Measurements from ENCODE around the gene FOXP3.

FOXP3 gene, protein sequence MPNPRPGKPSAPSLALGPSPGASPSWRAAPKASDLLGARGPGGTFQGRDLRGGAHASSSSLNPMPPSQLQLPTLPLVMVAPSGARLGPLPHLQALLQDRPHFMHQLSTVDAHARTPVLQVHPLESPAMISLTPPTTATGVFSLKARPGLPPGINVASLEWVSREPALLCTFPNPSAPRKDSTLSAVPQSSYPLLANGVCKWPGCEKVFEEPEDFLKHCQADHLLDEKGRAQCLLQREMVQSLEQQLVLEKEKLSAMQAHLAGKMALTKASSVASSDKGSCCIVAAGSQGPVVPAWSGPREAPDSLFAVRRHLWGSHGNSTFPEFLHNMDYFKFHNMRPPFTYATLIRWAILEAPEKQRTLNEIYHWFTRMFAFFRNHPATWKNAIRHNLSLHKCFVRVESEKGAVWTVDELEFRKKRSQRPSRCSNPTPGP

GRCh38 chrX:49264460-49264859 is at the start of gene FOXP3:
Gene FOXP3 (minus strand): TSS chrX:49264710. CDS start chrX:49258505, 6,205 bp downstream.
- Histone ChIP-seq H3K9me3 (ENCODE audit: insufficient read depth, low read length, severe bottlenecking) (no peaks in the 10 kb centered on the region), H3K9ac (ENCODE audit: low read depth, low read length) (no peak within 1 kb of the TSS), H4K20me1 (ENCODE audit: insufficient read depth, low read length) (no peaks in the 10 kb centered on the region), H2AFZ (ENCODE audit: low read depth, low read length) (no peak within 1 kb of the TSS), H3K4me2 (ENCODE audit: insufficient read depth, low read length) (no peak within 1 kb of the TSS), H3K79me2 (ENCODE audit: insufficient read depth, low read length) (no peaks in the 10 kb centered on the region), H3K27ac (ENCODE audit: low read length) (no peak within 1 kb of the TSS), H3K36me3 (ENCODE audit: insufficient read depth, low read length) (no peaks in the 10 kb centered on the region), H3K4me1 (ENCODE audit: insufficient read depth, low read length) (peaks cover 8% of the 10 kb centered on the region), H3K4me3 (ENCODE audit: low read depth in 1 of 2, low read length in 2 of 2) (no peak within 1 kb of the TSS), H3K27me3 (ENCODE audit: insufficient read depth, low read length, poor library complexity) (no peaks in the 10 kb centered on the region)
- no peak for TF ChIP-seq EZH2 (IDR thresholded peaks at IDR 0.05; ENCODE audit: borderline replicate concordance, low read depth, low read length, severe bottlenecking)
- ATAC-seq (ENCODE audit: insufficient read depth, low read depth) (no peak), DNase-seq (no peak)

- ATAC-seq (ENCODE audit: insufficient read depth, low read depth) = no peak
- DNase-seq = no peak
- no peak for TF ChIP-seq EZH2 (IDR thresholded peaks at IDR 0.05; ENCODE audit: borderline replicate concordance, low read depth, low read length, severe bottlenecking)
- TF ChIP-seq, protein P1, sequence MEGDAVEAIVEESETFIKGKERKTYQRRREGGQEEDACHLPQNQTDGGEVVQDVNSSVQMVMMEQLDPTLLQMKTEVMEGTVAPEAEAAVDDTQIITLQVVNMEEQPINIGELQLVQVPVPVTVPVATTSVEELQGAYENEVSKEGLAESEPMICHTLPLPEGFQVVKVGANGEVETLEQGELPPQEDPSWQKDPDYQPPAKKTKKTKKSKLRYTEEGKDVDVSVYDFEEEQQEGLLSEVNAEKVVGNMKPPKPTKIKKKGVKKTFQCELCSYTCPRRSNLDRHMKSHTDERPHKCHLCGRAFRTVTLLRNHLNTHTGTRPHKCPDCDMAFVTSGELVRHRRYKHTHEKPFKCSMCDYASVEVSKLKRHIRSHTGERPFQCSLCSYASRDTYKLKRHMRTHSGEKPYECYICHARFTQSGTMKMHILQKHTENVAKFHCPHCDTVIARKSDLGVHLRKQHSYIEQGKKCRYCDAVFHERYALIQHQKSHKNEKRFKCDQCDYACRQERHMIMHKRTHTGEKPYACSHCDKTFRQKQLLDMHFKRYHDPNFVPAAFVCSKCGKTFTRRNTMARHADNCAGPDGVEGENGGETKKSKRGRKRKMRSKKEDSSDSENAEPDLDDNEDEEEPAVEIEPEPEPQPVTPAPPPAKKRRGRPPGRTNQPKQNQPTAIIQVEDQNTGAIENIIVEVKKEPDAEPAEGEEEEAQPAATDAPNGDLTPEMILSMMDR (IDR thresholded peaks at IDR 0.05; ENCODE audit: borderline replicate concordance, extremely low read depth, low read length, poor library complexity, severe bottlenecking) = no peak
- H3K9ac ChIP-seq (ENCODE audit: low read depth, low read length) = no peak overlapping the region
- peaks cover 20% of the 10 kb centered on the region for H3K4me1 ChIP-seq (ENCODE audit: insufficient read depth, low read length)
- H3K9me3 ChIP-seq (ENCODE audit: insufficient read depth, low read length, severe bottlenecking) = no peaks in the 10 kb centered on the region
- no peaks in the 10 kb centered on the region for H3K27me3 ChIP-seq (ENCODE audit: insufficient read depth, low read length, poor library complexity)
- H3K4me3 ChIP-seq (ENCODE audit: low read depth in 1 of 2, low read length in 2 of 2) = no peak overlapping the region
- no peak overlapping the region for H2AFZ ChIP-seq (ENCODE audit: low read depth, low read length)
- no peaks in the 10 kb centered on the region for H3K36me3 ChIP-seq (ENCODE audit: insufficient read depth, low read length)
- H3K4me2 ChIP-seq (ENCODE audit: insufficient read depth, low read length) = no peak overlapping the region
- no peaks in the 10 kb centered on the region for H3K79me2 ChIP-seq (ENCODE audit: insufficient read depth, low read length)
- no peak overlapping the region for H3K27ac ChIP-seq (ENCODE audit: low read length)
- H4K20me1 ChIP-seq (ENCODE audit: insufficient read depth, low read length) = no peaks in the 10 kb centered on the region
These were observed 47.7 kb upstream of the FOXP3 start for GRCh38 chrX:49312176-49312575.

DNA sequence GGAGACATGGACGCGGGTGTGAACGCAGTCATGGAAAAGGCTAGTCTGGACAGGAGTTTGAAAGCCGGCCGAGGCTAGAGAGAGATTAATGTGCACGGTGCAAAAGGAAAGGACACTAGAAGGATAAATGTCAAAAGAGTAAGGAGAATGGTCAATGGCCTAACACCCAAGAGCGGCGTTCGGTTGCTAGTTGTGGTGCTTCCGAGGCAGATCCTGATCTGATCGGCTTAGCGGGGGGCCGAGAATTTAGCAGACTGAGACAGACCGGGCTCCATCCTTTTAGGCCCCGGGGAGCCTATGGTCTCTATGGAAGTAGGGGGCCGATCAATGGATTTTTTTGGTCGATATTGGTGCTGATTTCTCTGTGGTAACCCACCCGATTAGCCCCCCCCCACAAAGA is 45.9 kb upstream of the FOXP3 start:
- no peak overlapping the region for H3K27ac ChIP-seq (ENCODE audit: low read length)

More for the DNA sequence above, 45.9 kb upstream of the FOXP3 start:
- no peaks in the 10 kb centered on the region for H3K79me2 ChIP-seq (ENCODE audit: insufficient read depth, low read length)
- no peak overlapping the region for H3K4me3 ChIP-seq (ENCODE audit: low read depth in 1 of 2, low read length in 2 of 2)
- no peak overlapping the region for H3K9ac ChIP-seq (ENCODE audit: low read depth, low read length)
- no peaks in the 10 kb centered on the region for H3K27me3 ChIP-seq (ENCODE audit: insufficient read depth, low read length, poor library complexity)
- TF ChIP-seq, protein P1 (IDR thresholded peaks at IDR 0.05; ENCODE audit: borderline replicate concordance, extremely low read depth, low read length, poor library complexity, severe bottlenecking) = no peak
- no peak for TF ChIP-seq EZH2 (IDR thresholded peaks at IDR 0.05; ENCODE audit: borderline replicate concordance, low read depth, low read length, severe bottlenecking)
- H3K9me3 ChIP-seq (ENCODE audit: insufficient read depth, low read length, severe bottlenecking) = no peaks in the 10 kb centered on the region
- H2AFZ ChIP-seq (ENCODE audit: low read depth, low read length) = no peak overlapping the region
- no peaks in the 10 kb centered on the region for H4K20me1 ChIP-seq (ENCODE audit: insufficient read depth, low read length)
- no peaks in the 10 kb centered on the region for H3K36me3 ChIP-seq (ENCODE audit: insufficient read depth, low read length)
- peaks cover 20% of the 10 kb centered on the region for H3K4me1 ChIP-seq (ENCODE audit: insufficient read depth, low read length)
- no peak overlapping the region for H3K4me2 ChIP-seq (ENCODE audit: insufficient read depth, low read length)
- no peak for DNase-seq
- ATAC-seq (ENCODE audit: insufficient read depth, low read depth) = no peak
